ENCODE data around the gene SPIRE1. TPM values are rescaled to one million over a fixed set of nuclear protein-coding genes. Genes with fewer than 3 reads are reported as not detected.
"Not testable (repeated sequence)": the region's sequence is repeated elsewhere in the genome, so short reads cannot be mapped to it uniquely, and the experiment has no call there.

Gene SPIRE1
- total RNA-seq, 1 experiment from 2014 or later, result 16.6 TPM

GRCh38 chr18:12645751-12646203 is 12.1 kb downstream of the SPIRE1 start:
- DNase-seq (ENCODE audit: low read depth), result no peak

- no peak for DNase-seq (ENCODE audit: low read depth)
Measured at GRCh38 chr18:12645254-12645653, 12.7 kb downstream of the SPIRE1 start.

DNA sequence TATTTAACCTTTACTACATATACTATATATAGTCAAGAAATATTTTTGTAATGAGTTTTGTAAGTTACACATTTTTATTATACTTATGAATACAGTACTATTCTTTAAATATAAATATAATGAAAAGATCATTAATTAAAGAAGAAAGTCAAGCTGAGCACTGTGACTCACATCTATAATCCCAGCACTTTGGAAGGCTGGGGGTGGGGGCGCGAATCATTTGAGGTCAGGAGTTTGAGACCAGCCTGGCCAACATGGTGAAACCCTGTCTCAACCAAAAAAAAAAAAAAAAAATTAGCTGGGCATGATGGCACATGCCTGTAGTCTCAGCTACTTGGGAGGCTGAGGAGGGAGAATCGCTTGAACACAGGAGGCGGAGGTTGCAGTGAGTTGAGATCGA is 14.2 kb downstream of the SPIRE1 start:
- not testable (repeated sequence) for DNase-seq (ENCODE audit: low read depth)

DNA sequence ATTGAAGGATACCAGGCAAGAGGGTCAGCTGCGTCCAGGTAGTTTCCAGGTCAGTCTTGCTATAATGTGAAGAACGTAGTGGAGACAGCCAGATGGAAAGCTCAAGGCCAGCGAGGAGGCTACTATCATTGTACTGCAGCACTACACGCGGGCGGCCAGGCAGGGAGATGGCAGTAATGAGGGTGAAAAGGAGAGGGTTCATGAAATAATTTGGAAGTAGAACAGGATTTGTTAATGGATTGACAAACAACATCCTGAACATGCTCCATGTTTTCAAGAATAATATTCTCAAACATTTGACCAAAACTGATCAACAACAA is 17.1 kb downstream of the SPIRE1 start:
- DNase-seq (ENCODE audit: low read depth), result no peak

- DNase-seq (ENCODE audit: low read depth), result peak; percentile 81
Measured at GRCh38 chr18:12639990-12640880, 17.7 kb downstream of the SPIRE1 start.

GRCh38 chr18:12638644-12639124 is 19.2 kb downstream of the SPIRE1 start:
- no peak for DNase-seq (ENCODE audit: low read depth)

- DNase-seq (ENCODE audit: low read depth), result no peak
Measured at GRCh38 chr18:12637901-12638643, 19.8 kb downstream of the SPIRE1 start.

DNA sequence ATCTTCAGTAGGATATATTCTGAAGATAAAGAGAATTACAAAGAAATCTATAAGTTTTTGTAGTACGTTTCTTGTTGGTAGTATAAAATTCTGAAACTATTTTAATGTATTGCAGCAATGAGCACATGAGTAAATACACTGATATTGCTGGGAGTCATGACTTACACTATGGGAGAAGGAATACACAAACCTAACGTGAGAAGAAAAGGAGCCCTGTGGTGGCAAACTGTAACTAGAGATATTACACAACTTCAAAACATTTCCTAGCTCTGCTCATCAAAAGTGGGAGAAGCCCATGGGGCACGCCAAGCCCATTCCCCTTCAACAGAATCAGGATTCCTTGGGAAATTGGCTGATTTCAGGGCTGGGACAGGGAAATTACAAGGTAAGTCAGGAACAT is 20.5 kb downstream of the SPIRE1 start:
- DNase-seq (ENCODE audit: low read depth), result no peak

GRCh38 chr18:12631831-12632477 is 26.0 kb downstream of the SPIRE1 start:
- DNase-seq (ENCODE audit: low read depth), result no peak

DNA sequence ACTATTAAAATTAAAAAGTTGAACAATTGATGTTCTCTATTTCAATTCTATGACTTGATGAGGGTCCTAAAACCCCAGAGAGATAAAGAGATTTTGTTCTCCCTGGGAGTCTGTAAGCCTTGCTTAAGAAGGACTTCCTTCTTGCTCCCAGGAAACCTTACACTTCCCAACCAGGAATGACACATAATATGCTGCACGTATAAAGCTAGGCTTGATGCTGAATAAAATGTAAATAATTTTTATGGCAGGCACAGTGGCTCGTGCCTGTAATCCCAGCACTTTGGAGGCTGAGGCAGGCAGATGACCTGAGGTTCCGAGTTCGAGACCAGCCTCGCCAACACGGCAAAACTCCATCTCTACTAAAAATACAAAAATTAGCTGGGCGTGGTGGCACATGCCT is 27.8 kb downstream of the SPIRE1 start:
- DNase-seq (ENCODE audit: low read depth), result peak; percentile 30

GRCh38 chr18:12628706-12629702 is 28.9 kb downstream of the SPIRE1 start:
- DNase-seq (ENCODE audit: low read depth), result peak; percentile 58

DNA sequence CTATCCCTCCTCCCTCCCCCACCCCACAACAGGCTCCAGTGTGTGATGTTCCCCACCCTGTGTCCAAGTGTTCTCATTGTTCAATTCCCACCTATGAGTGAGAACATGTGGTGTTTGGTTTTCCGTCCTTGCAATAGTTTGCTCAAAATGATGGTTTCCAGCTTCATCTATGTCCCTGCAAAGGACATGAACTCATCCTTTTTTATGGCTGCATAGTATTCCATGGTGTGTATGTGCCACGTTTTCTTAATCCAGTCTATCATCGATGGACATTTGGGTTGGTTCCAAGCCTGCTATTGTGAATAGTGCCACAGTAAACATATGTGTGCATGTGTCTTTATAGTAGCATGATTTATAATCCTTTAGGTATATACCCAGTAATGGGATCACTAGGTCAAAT is 30.7 kb downstream of the SPIRE1 start:
- DNase-seq (ENCODE audit: low read depth), result not testable (repeated sequence)

DNA sequence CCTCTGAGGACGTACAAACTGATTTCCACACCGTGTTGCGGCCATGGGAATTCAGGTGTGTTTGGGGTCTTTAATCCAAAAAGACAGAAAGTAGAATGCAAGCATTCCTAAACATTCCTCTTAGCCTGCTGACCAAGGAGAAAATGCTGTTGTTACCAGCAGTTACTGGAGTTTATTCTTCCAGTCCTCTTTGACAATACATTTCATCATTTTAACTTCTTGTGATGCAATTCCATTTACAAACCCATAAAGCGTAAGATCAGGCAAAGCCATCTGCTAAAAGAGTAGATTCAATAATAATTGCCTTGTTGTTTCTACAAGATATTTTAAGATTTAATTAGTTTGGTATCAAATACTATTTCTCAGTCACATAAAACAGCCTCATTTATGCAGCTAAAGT is 32.7 kb downstream of the SPIRE1 start:
- DNase-seq (ENCODE audit: low read depth), result no peak

GRCh38 chr18:12621742-12622306 is 36.1 kb downstream of the SPIRE1 start:
- DNase-seq (ENCODE audit: low read depth), result peak; percentile 44

DNA sequence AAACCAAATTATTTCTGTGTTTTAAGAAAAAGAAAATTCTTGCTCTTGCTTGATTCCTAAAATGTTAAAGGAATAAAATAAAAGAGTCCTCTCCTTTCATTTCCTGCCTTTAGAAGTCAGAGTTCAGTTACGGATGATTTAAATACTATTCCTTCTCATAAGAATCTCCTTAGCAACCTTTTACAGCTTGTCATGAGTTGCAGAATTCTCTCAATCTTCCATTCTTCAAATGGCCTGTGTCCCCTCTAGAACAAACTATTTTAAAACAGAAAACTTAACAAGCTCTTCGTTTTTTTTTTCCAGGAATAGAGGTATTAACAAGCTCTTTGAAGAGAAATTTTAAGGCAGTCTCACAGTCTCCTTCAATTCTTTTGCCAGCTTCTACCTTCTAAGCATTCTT is 42.2 kb downstream of the SPIRE1 start:
- DNase-seq (ENCODE audit: low read depth), result no peak

DNA sequence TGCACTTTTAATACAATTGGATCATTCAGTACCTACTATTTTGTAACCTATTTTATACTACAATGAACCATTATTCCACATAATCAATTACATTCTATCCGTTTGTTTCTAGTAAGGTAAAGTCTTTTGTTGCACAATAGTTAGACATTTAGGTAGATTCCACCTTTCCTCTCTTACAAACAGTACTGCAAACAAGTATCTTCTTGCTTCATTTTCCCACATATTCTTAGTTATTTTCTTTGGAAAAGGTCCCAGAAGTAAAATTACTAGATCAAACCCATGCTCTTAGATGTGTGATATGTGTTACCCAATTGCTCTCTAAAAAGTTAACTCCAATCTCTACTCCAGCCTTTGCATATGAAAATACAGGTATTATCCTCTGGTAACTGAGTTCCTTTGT is 49.6 kb downstream of the SPIRE1 start:
- no peak for DNase-seq (ENCODE audit: low read depth)

- peak; percentile 29 for DNase-seq (ENCODE audit: low read depth)
Measured at GRCh38 chr18:12606592-12607315, 51.2 kb downstream of the SPIRE1 start.

- DNase-seq (ENCODE audit: low read depth), result no peak
Measured at GRCh38 chr18:12604445-12605007, 53.4 kb downstream of the SPIRE1 start.

DNA sequence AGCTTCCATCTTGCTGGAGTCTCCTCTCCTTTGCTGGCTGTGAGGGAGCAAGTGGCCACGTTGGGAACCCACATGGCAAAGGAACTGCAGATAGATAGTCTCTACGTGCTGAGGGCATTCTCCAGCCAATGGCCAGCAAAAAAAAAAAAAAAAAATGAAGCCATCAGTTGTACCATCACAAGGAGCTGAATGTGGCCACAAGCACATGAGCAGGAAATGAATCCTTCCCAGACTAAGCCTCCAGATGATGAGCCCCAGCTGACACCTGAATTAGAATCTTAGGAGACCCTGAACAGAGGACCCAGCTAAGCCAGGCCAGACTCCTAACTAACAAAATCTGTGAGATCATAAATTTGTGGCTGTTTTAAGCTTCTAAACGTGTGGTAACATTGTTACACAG is 57.9 kb downstream of the SPIRE1 start:
- no peak for DNase-seq (ENCODE audit: low read depth)

- DNase-seq (ENCODE audit: low read depth), result no peak
Measured at GRCh38 chr18:12599543-12599942, 58.4 kb downstream of the SPIRE1 start.
